Body of pancreas (tissue), 4 donors: ENCODE measurements around the gene PPARA.

Source experiments
- CTCF ChIP-seq, 7 experiments: fragments of 450-650 bp in 4 of 7; fragments of 200-600 bp in 3 of 7; sonication (generic) in 3 of 7; IDR thresholded peaks; one replicate each; pipeline ENCODE4 v1.5.1; 2016 to 2019; ENCODE audit warnings: antibody characterized with exemption in 7 of 7
- POLR2A ChIP-seq, 3 donors: fragments of 450-650 bp; IDR thresholded peaks; one replicate each; pipeline ENCODE4 v1.6.1; 2016; ENCODE audit warnings: antibody characterized with exemption in 3 of 3, mild to moderate bottlenecking in 2 of 3

- no peak for TF ChIP-seq CTCF (IDR thresholded peaks at IDR 0.05)
- TF ChIP-seq POLR2A (IDR thresholded peaks at IDR 0.05): no peak
These were observed 97.2 kb downstream of the PPARA start for GRCh38 chr22:46247443-46247975.
